Measurements from ENCODE around the gene PLEKHG4.

Gene PLEKHG4

DNA sequence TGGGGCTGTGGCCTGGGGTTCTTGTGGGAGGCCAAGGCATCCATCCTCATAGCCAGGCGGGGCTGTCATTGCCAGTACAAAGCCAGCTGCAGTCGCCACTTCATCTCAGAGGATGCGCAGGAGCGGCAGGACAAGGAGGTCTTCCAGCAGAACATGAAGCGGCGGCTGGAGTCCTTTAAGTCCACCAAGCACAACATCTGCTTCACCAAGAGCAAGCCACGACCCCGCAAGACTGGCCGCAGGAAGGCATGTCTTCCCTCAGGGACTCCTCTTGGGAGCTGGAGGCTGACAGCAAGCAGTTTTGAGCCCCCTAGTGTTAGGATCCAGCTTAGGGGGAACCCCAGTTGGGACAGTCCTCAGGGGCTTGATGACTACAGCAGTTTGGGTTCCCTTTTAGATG, 15.1 kb upstream of the PLEKHG4 start:
- DNase-seq: no peak

DNA sequence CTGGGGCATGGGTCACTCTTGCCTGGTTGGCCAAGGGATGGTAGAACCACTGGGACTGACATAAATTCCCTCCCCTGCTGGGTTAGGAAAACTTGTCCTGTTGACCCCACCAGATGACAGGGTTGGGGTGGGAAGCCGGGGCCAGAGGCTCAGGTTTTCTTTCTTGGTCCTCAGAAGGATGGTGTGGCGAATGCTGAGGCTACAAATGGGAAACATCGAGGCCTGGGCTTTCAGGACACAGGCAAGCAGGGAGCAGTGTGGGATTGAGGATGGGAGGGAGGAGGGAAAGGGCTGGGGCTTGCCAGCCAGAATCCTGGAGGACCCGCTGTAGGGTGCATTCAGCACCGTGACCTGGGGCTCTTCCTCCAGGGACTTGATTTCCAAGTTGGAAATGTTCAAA, 14.5 kb upstream of the PLEKHG4 start:
- DNase-seq: no peak

DNA sequence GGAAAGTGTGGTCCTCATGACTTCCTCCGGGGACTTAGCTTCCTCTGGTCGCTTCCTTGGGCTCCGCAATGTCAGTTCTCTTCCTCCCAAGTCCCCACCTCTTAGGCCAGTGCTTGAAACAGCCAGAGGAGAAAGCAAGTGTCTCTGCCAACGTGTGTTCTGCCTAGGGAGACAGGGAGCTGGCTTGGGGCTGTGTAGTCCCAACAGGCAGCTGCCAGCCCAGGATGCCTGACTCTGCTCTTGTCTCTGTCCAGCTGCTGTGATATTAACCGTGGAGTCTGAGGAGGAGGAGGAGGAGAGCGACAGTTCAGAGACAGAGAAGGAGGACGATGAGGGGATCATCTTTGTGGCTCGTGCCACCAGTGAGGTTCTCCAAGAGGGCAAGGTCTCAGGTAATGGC, 13.5 kb upstream of the PLEKHG4 start:
- no peak for DNase-seq

DNA sequence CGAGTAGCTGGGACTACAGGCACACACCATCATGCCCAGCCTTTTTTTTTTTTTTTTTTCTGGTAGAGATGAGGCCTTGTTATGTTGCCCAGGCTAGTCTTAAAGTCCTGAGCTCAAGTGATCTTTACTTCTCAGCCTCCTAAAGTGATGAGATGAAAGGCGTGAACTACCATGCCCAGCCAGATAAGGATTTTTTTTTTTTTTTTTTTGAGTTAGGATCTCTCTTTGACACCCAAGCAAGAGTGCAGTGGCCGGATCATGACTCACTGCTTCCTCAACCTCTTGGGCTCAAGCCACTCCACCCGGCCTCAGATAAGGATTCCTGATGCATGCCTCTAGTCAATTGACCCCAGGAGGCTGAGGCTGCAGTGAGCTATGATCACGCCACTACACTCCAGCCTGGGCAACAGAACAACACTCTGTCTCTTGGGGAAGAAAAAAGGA, 11.2 kb upstream of the PLEKHG4 start:
- no peak for DNase-seq

DNA sequence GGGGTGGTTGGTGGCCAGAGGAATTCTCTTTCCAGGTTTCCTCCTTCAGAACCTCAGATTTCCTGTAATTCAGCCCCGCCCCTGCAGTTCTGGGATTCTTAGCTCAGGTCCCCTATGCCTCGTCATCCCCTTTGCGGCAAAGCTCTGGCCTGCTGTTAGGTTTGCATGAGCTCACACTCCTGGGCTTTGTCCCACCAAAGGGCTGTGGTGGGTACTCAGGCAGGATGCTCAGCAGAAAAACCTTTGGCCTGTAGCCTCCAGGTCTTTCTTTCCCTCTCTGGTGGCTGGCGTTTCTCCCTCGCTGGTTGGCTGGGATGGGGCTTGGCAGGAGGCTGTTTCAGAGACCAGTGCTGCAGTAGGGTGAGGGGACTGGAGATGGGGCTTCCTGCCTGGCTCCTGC, 9.6 kb upstream of the PLEKHG4 start:
- DNase-seq: no peak

DNA sequence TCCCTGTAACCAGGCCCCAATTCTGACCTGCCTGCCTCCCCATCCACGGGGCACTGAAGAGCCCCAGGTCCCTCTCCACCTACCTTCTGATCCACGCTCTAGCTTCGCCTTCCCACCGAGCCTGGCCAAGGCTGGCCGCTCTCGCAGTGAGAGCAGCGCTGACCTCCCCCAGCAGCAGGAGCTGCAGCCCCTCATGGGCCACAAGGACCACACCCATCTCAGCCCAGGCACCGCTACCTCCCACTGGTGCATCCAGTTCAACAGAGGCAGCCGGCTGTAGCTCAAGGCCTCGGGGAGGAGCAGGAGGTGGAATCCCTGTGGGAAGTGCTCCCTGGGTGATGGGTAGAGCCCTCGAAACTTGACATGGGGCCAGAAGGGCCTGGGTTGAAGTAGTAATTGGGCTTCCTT, 8.4 kb upstream of the PLEKHG4 start:
- DNase-seq: no peak

DNA sequence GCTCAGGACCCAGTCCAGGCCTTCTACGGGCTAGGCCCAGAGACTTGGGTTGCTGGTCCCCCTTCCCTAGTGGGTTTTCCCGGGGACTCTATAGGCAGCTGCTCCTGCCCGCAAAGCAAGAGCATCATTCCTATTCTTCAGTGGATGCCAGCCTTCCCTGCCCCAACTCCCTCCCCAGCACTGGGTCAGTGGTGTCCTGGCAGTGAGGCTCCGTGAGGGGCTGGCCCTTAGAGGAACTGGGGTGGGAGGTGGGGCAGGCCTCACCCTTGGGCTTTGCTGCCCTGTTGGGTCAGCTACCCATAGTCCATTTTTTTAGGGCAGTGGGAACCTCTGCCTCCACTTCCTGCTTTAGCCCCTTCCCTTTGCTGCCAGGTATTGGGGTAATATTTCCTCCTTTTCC, 7.9 kb upstream of the PLEKHG4 start:
- DNase-seq: no peak

DNA sequence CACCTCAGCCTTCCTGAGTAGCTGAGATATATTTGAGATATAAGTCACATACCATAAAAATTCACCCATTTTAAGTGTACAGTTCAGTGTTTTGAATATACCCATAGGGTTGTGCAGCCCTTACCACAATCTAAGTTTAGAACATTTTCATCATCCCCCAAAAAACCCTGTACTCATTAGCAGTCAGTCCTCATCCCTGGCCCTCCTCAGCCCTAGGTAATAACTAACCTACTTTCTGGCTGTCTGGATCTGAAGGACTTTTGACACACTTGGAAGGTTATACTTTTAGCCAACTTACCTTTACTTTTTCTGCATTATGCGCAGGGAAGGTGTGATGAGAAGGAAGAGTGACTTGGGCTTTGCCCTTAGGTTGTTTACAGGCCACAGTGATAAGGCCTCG, 4.0 kb upstream of the PLEKHG4 start:
- DNase-seq: no peak

DNA sequence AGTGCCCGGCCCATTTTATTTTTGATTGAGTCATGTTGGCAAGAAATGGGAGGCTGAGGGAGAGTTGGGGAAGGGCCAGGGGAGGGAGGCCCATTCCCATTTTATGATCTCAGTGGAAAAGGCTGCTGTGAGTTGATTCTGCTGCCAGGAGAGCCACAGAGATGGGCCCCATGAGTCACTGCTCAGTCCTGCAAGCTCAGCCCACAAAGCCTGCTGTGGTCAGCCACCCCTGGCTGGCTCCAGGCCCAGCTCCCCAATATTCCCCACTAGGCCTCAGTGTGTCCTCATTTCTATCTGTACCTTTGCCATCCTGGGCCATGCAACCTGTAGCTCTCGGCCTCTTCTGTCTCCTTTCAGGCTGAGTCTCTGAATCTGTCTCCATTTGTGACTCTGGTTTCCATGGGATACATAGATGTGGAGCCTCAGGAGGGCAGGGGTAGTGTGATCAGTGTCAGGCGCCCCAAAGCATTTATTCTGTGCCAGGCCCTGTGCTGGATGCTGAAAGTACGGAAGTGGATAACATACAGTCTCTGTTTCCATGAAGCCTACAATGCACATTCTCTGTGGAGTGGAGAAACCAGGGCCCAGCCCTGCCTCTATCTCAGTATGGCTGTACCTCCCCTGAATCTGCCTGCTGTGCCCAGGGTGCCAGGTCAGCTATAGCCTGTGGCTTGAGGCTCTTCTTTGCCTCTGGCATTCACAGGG, 1.9 kb upstream of the PLEKHG4 start:
- DNase-seq: no peak

DNA sequence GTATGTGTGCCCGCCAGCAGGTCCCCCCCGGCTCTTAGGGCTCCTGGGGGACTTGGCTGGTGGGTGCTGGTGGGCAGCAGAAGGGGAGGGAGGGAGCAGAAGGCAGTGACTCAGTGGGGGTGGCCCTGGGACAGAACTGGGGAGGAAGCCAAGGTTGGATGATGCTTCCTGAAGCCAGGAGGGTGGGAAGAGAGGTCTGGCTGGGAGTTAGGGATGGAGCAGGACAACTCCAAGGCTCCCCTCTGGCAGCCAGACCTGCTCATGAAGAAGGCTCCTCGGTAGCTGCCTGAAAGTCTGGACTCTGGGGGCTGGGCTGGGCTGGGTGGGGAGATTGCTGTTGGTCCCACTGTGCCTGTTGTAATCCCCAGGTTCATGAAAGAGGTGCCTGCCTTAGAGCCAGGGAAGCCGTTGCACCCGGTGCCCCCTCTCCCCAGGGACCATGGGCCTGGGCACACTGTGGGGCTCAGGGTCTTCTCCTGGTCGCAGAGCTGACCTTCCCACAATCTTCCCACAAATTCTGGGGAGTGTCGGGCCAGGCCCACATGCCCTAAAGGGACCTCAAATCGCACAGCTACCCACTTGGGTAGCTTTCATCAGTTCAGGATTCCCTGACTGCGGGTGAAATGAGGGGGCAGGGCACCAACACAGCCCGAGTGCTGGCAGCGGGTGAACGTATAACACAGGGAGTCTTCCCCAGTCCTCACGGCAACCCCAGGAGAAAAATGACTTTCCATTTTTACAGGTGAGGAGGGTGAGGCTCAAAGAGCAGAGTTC, 1.1 kb upstream of the PLEKHG4 start:
- peak; percentile 37 for DNase-seq

DNA sequence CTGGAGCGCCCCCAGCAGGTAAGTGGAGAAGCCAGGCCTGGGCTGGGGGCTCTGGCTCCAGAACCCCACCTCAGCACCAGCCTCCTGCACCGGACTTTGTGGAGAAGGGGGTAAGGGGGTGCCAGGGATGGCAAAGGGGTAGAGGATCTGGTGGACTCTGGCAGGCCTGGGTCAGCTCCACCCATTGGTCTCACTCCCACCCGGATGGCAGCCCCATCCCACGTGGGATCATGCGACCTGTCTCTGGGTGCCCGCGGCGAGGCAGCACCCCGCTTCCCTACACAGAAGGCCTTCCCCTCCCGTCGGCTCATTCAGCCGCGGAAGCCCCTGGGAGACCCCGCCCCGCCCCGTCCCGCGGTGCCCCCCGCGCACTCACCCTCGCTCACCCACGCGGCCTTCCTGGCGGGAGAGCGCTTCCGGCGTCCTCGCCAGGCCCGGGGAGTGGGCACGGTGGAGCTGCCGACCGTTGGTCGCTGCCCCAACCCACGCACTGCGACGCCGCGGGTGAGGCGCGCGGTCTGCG, 498 bp upstream of the PLEKHG4 start:
- peak; percentile 74 for DNase-seq

DNA sequence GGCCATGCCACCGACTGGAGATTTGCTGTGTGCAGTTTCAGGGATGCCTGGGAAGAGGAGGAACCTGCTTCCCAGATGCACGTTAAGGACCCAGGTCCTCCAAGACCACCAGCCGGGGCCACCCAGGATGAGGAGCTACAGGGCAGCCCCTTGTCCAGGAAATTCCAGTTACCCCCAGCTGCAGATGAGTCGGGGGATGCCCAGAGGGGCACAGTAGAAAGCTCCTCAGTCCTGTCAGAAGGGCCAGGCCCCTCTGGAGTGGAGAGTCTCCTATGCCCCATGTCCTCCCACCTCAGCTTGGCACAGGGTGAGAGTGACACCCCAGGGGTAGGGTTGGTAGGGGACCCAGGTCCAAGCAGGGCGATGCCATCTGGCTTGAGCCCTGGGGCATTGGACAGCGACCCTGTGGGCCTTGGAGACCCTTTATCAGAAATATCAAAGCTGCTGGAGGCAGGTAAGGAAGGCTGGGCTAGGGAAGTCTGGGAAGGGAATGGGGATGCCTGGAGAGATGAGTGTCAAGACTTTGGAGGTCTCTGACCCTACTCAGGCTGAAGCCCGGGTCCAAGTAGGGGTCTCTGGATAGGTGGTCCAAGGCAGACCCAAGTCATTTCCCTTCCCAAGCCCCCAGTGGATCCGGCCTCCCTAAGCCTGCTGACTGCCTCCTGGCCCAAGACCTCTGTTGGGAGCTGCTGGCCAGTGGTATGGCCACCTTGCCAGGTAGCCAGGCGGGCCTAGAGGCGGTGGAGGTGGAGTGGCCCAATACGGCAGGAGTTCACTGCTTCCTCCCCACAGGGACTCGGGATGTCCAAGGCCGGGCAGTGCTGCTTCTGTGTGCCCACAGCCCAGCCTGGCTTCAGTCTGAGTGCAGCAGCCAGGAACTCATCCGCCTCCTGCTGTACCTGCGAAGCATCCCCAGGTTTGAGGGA, 1.0 kb downstream of the PLEKHG4 start:
- no peak for DNase-seq

DNA sequence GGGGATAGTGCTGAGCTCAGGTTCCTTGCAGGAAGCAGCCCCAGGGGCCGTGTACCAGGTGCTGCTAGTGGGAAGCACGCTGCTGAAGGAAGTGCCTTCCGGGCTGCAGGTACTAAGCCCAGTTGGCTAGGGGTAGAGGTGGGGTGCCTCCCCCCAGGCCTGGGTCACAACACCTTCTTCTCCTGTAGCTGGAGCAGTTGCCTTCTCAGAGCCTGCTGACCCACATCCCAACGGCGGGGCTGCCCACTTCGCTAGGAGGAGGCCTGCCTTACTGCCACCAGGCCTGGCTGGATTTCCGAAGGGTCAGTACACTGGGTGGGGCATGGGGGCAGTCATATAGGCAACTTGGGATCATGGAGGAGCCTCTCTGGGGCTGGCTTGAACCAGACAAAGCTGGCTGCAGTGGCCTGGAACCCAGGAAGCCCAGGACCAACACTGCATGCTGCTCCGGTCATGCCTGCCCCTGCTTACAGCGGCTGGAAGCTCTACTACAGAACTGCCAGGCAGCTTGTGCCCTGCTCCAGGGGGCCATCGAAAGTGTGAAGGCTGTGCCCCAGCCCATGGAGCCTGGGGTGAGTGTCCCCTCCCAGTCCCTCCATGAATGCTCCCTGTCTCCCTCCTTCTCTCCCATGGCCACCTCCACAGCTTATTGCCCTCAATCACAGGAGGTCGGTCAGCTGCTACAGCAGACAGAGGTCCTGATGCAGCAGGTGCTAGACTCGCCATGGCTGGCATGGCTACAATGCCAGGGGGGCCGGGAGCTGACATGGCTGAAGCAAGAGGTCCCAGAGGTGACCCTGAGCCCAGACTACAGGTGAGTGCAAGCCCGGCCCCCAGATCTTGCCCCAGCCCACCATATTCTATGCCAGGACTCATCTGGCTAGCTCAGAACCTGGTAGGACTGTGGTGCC, 2.5 kb downstream of the PLEKHG4 start:
- no peak for DNase-seq

DNA sequence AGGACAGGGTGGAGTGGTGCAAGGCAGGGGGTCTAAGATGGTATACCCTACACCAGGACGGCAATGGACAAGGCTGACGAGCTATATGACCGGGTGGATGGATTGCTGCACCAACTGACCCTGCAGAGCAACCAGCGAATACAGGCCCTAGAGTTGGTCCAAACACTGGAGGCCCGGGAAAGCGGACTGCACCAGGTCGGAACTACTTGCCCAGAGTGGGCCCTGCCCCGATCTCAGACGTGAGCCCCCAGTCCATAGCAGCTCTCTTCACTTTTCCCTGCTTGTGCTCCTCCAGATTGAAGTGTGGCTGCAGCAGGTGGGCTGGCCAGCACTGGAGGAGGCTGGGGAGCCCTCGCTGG, 3.1 kb downstream of the PLEKHG4 start:
- DNase-seq: no peak

DNA sequence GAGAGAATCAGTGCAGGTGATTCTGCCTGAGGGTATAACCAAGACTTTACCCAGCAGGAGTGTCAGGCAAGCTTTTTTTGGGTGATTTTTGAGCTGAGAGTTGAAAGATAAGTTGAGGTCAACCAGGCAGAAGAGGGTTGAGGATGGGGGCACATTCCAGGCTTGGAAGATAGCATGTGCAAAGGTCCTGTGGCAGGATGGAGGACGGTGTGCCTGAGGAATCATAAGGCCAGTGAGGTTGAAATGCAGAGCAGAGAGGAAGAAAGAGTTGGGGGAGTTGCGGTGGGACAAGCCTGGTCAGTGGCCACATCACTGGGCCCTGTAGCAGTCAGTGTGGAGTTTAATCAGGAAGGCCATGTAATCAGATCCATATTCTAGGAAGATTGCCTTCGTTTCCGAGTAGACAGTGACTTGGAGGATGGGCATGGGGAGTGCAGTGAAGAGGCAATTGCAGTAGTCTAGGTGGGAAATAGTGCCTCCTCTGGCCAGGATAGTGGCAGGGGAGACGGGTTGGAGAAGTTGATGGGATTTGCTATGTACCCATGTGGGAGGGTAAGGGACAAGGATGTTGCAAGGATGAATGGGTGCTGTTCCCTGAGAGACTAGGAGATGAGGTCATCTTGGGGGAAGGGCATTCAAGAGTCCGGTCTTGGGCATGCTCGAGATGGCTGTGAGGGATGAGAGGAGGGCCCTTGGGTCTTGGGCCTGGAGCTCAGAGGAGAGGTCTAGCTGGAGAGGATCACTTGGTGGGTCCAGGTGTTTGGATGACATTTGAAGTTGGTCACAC, 3.9 kb downstream of the PLEKHG4 start:
- DNase-seq: no peak

DNA sequence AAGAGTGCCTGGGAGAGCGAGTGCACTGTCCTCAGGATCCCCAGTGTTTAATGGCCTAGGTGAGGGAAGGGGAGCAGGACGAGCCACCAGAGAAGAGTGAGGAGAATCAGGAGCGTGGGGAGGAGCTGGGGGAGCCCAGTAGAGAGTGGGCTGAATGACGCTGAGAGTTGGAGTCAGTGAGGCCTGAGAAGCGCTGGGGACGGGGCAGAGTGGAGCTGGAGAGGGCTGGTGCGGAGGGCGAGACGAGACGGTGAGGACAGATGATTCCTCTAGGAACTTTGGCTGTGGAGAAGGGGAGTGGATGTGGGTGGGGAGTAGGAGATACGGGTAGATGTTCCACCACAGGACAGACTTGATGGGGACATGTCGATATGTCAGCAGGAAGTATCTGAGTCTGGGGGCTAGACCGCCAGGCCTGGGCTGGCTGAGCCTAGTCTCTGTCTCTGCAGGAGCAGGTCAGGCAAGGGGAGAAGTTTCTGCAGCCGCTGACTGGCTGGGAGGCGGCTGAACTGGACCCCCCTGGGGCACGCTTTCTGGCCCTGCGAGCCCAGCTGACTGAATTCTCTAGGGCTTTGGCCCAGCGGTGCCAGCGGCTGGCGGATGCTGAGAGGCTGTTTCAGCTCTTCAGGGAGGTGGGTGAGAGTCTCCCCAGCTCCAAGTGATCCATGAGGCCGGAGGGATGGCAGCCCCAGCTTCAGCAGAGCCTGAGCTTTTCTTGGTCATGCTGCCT, 4.7 kb downstream of the PLEKHG4 start:
- peak; percentile 31 for DNase-seq

DNA sequence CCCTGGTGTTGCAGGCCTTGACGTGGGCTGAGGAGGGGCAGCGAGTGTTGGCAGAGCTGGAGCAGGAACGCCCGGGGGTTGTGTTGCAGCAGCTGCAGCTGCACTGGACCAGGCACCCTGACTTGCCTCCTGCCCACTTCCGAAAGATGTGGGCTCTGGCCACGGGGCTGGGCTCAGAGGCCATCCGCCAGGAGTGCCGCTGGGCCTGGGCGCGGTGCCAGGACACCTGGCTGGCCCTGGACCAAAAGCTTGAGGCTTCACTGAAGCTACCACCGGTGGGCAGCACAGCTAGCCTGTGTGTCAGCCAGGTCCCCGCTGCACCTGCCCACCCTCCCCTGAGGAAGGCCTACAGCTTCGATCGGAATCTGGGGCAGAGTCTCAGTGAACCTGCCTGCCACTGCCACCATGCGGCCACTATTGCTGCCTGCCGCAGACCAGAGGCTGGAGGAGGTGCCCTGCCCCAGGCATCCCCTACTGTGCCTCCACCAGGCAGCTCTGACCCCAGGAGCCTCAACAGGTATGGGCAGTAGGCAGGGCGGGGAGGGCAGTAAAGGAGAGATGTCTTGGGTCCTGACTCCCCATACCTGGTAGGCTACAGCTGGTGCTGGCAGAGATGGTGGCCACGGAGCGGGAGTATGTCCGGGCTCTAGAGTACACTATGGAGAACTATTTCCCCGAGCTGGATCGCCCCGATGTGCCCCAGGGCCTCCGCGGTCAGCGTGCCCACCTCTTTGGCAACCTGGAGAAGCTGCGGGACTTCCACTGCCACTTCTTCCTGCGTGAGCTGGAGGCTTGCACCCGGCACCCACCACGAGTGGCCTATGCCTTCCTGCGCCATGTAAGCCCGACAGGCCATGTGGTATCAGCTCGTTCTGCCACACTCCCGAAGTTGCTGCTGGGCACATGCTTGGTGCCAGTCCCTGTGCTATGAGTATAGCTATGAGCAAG, 5.6 kb downstream of the PLEKHG4 start:
- DNase-seq: peak; percentile 87

DNA sequence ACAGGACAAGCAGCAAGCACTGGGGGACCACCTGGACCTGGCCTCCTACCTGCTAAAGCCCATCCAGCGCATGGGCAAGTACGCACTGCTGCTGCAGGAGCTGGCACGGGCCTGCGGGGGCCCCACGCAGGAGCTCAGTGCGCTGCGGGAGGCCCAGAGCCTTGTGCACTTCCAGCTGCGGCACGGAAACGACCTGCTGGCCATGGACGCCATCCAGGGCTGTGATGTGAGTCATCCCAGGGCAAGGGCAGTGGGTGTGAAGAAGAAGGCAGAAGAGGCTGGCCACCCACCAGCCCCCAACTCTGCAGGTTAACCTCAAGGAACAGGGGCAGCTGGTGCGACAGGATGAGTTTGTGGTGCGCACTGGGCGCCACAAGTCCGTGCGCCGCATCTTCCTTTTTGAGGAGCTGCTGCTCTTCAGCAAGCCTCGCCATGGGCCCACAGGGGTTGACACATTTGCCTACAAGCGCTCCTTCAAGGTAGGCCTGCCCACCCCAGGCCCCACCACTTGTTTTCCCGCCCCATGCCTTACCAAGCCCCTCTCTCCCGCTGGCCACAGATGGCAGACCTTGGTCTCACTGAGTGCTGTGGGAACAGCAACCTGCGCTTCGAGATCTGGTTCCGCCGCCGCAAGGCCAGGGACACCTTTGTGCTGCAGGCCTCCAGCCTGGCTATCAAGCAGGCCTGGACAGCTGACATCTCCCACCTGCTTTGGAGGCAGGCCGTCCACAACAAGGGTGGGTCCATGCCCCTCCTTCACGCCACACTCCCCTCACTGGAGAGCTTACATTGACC, 7.3 kb downstream of the PLEKHG4 start:
- no peak for DNase-seq

DNA sequence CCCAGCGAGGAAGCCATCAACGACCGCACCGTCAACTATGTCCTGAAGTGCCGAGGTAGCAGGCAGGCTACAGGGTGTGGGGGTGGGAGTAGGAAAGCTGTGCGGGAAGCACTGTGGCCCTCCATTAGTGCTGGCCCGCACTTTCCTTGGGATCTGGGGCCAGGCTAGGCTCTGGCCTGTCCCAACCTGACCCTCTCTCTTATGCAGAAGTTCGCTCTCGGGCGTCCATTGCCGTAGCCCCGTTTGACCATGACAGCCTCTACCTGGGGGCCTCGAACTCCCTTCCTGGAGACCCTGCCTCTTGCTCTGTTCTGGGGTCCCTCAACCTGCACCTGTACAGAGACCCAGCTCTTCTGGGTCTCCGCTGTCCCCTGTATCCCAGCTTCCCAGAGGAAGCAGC, 8.6 kb downstream of the PLEKHG4 start:
- DNase-seq: no peak

Measured in NCI-H69 (cell line).